Measurements from ENCODE around the gene LRRC3C.

The LRRC3C gene

GRCh38 chr17:39913989-39914388 lies 13.5 kb upstream of the LRRC3C start:
- TF ChIP-seq POLR2AphosphoS5 (IDR thresholded peaks at IDR 0.05; ENCODE audit: low read depth, low read length) (no peak), REST (IDR thresholded peaks at IDR 0.05; ENCODE audit: insufficient read depth in 1 of 2, low read depth in 2 of 2, low read length in 2 of 2) (no peak), SIN3A (IDR thresholded peaks at IDR 0.05; ENCODE audit: borderline replicate concordance, insufficient read depth, low read length) (no peak)

- no peak for TF ChIP-seq POLR2AphosphoS5 (IDR thresholded peaks at IDR 0.05; ENCODE audit: low read depth, low read length)
- TF ChIP-seq FOXP2 (optimal IDR thresholded peaks at IDR 0.05; ENCODE audit: borderline replicate concordance, extremely low read depth, extremely low read length, insufficient read depth): no peak
- no peak for TF ChIP-seq TAF1 (IDR thresholded peaks at IDR 0.05; ENCODE audit: borderline replicate concordance, insufficient read depth, low read length)
- no peak for TF ChIP-seq REST (IDR thresholded peaks at IDR 0.05; ENCODE audit: insufficient read depth in 1 of 2, low read depth in 2 of 2, low read length in 2 of 2)
- no peak for TF ChIP-seq SIN3A (IDR thresholded peaks at IDR 0.05; ENCODE audit: borderline replicate concordance, insufficient read depth, low read length)
These were observed 12.0 kb upstream of the LRRC3C start for GRCh38 chr17:39915559-39915958.

- TF ChIP-seq SIN3A (IDR thresholded peaks at IDR 0.05; ENCODE audit: borderline replicate concordance, insufficient read depth, low read length) (no peak), REST (IDR thresholded peaks at IDR 0.05; ENCODE audit: insufficient read depth in 1 of 2, low read depth in 2 of 2, low read length in 2 of 2) (no peak), FOXP2 (optimal IDR thresholded peaks at IDR 0.05; ENCODE audit: borderline replicate concordance, extremely low read depth, extremely low read length, insufficient read depth) (no peak), TAF1 (IDR thresholded peaks at IDR 0.05; ENCODE audit: borderline replicate concordance, insufficient read depth, low read length) (no peak), POLR2AphosphoS5 (IDR thresholded peaks at IDR 0.05; ENCODE audit: low read depth, low read length) (no peak)
These were observed 10.6 kb upstream of the LRRC3C start for GRCh38 chr17:39916918-39917317.

DNA sequence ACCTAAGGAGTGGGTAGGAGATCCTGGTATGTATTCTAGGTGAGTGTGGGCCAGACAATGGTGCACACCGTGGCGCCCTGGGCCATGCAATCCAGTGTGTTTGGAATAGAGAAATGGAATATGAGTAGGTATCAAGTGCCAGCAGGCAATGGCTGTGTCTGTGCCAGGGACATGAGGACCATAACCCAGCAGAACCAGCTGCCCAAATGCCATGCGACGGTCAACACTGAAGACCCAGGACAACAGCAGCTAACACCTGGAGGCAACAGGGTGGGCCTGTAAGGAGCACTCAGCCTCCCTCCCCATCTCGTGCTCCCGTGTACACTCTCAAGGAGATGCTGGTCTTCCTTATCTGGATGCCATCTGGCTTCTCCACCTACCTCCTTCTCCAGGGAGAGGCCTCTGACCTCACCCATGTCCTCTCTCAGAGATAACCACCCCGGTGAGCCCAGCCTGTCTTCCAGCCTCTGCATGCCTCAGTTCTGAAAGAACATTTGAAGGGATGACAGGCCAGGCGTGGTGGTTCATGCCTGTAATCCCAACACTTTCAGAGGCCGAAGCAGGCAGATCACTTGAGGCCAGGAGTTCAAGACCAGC lies 8.3 kb upstream of the LRRC3C start:
- TF ChIP-seq FOXP2 (optimal IDR thresholded peaks at IDR 0.05; ENCODE audit: borderline replicate concordance, extremely low read depth, extremely low read length, insufficient read depth) (no peak), REST (IDR thresholded peaks at IDR 0.05; ENCODE audit: insufficient read depth in 1 of 2, low read depth in 2 of 2, low read length in 2 of 2) (no peak), POLR2AphosphoS5 (IDR thresholded peaks at IDR 0.05; ENCODE audit: low read depth, low read length) (no peak), TAF1 (IDR thresholded peaks at IDR 0.05; ENCODE audit: borderline replicate concordance, insufficient read depth, low read length) (no peak), SIN3A (IDR thresholded peaks at IDR 0.05; ENCODE audit: borderline replicate concordance, insufficient read depth, low read length) (no peak)

Data from PFSK-1 (cell line).